HG03460 (cell line): Measurements from ENCODE around the gene GRK2.

Experiments used
- ATAC-seq: cut with Tn5 transposase; IDR thresholded peaks from one replicate; pipeline ENCODE4 v1.9.1; 2021; ENCODE audit not compliant: unreplicated experiment

The GRK2 gene

DNA sequence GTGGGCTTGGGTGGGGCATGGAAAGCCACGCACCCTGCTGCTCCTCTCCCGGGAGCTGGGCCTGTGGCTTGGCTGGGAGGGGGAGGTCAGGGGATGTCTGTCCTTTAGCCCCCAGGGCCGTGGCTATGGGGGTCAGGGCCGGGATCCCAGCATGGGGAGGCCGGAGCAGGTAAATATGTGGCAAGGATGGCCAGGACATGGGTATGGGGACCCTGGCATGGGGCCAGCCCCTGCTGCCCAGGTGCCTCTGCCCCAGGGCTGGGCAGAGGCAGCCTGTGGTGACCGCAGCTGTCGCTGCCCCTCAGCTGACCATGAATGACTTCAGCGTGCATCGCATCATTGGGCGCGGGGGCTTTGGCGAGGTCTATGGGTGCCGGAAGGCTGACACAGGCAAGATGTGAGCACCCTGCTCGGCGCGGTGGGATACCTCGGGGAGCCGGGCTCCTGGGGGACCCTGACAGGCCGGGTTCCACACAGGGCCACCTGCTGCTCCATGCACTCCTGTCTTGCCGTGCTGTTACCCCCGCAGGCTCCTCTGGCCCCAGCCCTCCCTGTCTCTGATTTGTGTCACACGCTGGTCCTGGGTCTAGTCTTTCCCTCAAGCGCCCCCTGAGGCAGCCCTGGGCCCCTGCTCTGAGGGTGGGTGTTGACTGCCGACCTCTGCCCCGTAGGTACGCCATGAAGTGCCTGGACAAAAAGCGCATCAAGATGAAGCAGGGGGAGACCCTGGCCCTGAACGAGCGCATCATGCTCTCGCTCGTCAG, 14.7 kb downstream of the GRK2 start:
- no peak for ATAC-seq

- ATAC-seq, result no peak
These were observed 15.4 kb downstream of the GRK2 start for GRCh38 chr11:67281552-67282150.

- ATAC-seq, result no peak
These were observed 16.0 kb downstream of the GRK2 start for GRCh38 chr11:67282155-67282875.

DNA sequence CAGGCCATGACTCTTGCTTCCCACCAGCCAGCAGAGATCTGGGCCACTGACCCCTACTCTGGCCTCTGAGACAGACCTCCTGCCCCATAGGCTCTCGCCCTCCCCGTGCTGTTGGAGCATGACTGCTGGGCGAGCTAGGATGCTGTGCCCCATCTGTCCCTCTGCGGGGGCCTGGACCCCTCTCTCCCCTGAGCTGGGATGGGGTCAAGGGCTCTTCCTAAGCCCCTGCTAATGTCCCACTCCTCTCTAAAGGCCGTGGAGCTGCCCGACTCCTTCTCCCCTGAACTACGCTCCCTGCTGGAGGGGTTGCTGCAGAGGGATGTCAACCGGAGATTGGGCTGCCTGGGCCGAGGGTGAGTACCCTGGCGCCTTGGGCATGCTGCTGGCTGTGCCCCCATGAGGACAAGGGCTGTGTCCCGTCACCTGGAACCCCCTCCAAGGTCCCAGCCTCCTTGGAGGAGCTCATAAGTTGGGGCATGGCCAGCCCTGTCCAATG, 16.7 kb downstream of the GRK2 start:
- ATAC-seq, result no peak

GRCh38 chr11:67283481-67283963, 17.2 kb downstream of the GRK2 start:
- ATAC-seq, result no peak

GRCh38 chr11:67284811-67285540, 18.7 kb downstream of the GRK2 start:
- no peak for ATAC-seq

DNA sequence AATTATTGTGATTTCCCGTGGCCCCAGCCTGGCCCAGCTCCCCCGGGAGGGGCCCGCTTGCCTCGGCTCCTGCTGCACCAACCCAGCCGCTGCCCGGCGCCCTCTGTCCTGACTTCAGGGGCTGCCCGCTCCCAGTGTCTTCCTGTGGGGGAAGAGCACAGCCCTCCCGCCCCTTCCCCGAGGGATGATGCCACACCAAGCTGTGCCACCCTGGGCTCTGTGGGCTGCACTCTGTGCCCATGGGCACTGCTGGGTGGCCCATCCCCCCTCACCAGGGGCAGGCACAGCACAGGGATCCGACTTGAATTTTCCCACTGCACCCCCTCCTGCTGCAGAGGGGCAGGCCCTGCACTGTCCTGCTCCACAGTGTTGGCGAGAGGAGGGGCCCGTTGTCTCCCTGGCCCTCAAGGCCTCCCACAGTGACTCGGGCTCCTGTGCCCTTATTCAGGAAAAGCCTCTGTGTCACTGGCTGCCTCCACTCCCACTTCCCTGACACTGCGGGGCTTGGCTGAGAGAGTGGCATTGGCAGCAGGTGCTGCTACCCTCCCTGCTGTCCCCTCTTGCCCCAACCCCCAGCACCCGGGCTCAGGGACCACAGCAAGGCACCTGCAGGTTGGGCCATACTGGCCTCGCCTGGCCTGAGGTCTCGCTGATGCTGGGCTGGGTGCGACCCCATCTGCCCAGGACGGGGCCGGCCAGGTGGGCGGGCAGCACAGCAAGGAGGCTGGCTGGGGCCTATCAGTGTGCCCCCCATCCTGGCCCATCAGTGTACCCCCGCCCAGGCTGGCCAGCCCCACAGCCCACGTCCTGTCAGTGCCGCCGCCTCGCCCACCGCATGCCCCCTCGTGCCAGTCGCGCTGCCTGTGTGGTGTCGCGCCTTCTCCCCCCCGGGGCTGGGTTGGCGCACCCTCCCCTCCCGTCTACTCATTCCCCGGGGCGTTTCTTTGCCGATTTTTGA, 19.5 kb downstream of the GRK2 start:
- ATAC-seq, result no peak

- no peak for ATAC-seq
These were observed 20.5 kb downstream of the GRK2 start for GRCh38 chr11:67286621-67287333.

GRCh38 chr11:67287355-67288197, 21.3 kb downstream of the GRK2 start:
- no peak for ATAC-seq

DNA sequence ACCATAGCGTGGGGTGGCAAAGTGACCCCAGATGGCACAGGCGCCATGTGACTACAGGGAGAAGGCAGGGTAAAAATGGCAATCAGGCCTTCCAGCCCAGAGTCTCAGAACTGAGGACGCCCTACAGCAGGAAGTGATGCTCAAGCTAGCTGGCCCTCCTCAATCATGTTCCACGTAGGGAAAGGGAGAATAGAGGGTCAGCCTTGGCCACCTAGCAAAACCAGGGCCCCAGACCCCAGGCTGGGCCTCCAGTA, 21.9 kb downstream of the GRK2 start:
- peak; percentile 3 for ATAC-seq

- peak; percentile 56 for ATAC-seq
These were observed 22.4 kb downstream of the GRK2 start for GRCh38 chr11:67288452-67289225.

DNA sequence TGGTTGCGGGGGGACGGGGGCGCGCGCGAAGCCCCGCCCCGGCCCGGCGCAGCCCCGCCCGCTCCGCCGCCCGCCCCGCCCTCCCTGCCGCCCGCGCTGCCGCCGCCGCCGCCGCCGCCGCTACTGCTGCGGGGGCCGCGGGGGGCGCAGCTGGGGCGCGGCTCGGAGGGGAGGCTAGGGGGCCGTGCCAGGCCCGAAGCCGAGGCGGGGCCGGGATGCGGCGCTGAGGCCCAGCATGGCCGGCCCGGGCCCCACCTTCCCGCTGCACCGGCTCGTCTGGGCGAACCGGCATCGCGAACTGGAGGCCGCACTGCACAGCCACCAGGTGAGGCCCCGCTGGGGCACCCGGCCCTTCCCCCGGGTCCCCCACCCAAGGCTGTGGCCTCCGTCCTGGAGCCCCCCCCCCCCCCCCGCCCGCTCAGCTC, 23.0 kb downstream of the GRK2 start, which contains the start of gene ANKRD13D:
ANKRD13D (plus strand) TSS at position 78 of the 425 bp plus-strand sequence; CDS start at position 236, 158 bp downstream.
- ATAC-seq, result peak; percentile 33

GRCh38 chr11:67289651-67290479, 23.6 kb downstream of the GRK2 start:
- ATAC-seq, result no peak

DNA sequence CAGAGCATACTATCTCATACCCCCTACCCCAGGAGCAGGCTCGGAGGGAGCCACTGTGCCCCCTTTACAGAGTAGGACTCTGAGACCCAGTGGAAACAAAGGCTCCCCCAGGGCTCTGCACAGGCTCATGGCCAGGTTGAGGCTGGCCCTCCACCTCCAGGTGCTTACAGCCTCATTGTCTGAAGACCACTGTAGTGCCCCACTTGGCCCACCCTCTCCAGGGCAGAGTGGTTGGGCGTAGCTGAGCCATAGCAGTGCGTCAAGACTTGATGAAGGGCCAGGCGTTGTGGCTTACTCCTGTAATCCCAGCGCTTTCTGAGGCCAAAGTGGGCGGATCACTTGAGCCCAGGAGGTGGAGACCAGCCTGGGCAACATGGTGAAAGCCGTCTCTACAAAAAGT, 24.5 kb downstream of the GRK2 start:
- ATAC-seq, result no peak

GRCh38 chr11:67291481-67292381, 25.5 kb downstream of the GRK2 start:
- ATAC-seq, result no peak

- no peak for ATAC-seq
These were observed 26.4 kb downstream of the GRK2 start for GRCh38 chr11:67292671-67293070.
